Measurements from ENCODE around the gene KCTD15.

Gene KCTD15

GRCh38 chr19:33802801-33803200 is 6.1 kb downstream of the KCTD15 start:
- H3K4me3 ChIP-seq (ENCODE audit: low read depth, low read length) = no peak overlapping the region
- TF ChIP-seq, protein P1, sequence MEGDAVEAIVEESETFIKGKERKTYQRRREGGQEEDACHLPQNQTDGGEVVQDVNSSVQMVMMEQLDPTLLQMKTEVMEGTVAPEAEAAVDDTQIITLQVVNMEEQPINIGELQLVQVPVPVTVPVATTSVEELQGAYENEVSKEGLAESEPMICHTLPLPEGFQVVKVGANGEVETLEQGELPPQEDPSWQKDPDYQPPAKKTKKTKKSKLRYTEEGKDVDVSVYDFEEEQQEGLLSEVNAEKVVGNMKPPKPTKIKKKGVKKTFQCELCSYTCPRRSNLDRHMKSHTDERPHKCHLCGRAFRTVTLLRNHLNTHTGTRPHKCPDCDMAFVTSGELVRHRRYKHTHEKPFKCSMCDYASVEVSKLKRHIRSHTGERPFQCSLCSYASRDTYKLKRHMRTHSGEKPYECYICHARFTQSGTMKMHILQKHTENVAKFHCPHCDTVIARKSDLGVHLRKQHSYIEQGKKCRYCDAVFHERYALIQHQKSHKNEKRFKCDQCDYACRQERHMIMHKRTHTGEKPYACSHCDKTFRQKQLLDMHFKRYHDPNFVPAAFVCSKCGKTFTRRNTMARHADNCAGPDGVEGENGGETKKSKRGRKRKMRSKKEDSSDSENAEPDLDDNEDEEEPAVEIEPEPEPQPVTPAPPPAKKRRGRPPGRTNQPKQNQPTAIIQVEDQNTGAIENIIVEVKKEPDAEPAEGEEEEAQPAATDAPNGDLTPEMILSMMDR (IDR thresholded peaks at IDR 0.05; ENCODE audit: borderline replicate concordance, insufficient read depth, low read depth, low read length) = no peak

- H3K4me3 ChIP-seq (ENCODE audit: low read depth, low read length) = no peak overlapping the region
- TF ChIP-seq, protein P1 (IDR thresholded peaks at IDR 0.05; ENCODE audit: borderline replicate concordance, insufficient read depth, low read depth, low read length) = no peak
Measured at GRCh38 chr19:33803383-33803782, 6.7 kb downstream of the KCTD15 start.

DNA sequence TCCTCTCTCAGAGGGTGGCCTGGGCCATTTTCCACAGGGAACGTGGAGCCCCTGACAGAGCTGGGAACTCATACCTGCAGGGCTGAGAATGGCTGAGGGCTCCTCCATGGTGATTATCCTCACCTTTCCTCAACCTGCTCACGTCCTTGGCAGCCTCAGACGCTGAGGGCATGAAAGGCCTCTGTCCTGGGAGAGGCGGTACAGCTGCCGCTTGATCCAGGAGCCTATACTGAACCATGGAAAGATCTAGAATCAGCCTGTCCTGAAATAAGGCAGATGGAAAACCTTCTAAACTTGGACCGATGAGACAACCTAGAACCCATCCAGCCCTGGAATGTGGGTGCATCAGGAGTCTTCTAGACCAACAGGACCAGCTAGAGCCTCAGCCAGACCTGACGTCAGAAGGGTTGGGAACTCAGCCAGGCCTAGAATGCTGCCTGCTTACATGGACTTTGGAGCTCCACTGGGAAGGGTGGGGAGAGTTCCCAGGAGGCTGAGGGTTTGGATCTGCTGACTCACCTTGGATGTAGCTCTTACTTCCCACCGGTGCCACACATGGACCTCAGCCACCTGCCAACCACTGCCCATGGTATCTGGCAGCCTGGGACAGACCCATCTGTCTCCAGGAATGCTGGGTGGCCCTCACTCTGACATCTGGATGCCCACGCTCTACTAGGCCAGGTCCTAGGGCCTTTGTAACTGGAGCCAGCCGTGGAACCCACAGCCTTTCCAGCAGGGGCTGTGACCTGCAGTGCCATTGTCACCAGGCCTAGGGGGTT is 7.5 kb downstream of the KCTD15 start:
- TF ChIP-seq, protein P1 (IDR thresholded peaks at IDR 0.05; ENCODE audit: borderline replicate concordance, insufficient read depth, low read depth, low read length) = no peak
- no peak overlapping the region for H3K4me3 ChIP-seq (ENCODE audit: low read depth, low read length)

DNA sequence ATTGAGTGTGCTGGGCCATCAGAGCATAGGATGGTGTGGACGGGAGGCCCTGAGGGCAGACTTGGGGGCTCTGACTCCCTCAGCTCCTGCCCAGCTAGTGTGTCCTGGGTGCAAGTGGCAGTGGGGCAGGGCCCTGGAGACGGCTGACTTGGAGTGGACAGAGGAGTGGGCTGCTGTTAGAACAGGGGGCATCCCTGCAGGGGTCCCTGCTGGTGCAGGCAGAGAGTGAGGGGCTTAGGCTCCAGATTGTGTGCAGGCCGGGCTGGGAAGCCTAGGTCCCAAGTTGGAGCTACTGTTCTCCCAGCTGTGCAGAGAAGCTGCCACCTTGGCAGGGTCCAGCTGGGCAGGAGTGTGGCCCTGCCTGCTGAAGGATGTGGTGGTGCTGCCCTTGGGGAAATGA is 8.6 kb downstream of the KCTD15 start:
- H3K4me3 ChIP-seq (ENCODE audit: low read depth, low read length) = no peak overlapping the region
- TF ChIP-seq, protein P1 (IDR thresholded peaks at IDR 0.05; ENCODE audit: borderline replicate concordance, insufficient read depth, low read depth, low read length) = no peak

DNA sequence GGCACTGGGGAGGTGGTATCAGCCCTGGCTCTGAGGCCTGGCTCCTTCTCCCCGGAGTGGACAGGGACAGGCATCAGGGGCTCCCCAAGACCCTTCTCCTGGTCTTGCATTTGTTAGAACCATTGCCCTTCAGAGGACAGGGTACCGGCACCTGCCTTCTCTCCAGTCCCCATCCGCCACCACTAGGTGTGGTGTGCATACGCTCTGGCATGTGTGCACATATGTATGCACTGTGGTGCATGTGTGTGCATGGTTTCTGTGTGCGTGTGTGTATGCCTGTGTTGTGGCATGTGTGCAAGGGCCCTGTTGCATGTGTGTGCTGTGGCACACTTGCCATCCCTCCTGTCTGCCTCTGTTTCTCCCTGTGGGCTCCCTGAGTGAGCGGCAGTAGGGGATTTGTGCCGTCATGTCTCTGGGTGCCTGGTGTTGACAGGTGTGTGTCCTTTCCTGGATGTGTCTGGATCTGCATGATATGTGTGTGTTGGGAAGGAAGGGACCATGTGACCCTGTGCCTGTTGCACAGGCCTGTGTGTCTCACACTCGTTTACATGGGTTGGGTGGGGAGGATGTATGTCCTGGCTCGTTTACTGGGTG is 9.3 kb downstream of the KCTD15 start:
- TF ChIP-seq, protein P1 (IDR thresholded peaks at IDR 0.05; ENCODE audit: borderline replicate concordance, insufficient read depth, low read depth, low read length) = no peak
- no peak overlapping the region for H3K4me3 ChIP-seq (ENCODE audit: low read depth, low read length)

DNA sequence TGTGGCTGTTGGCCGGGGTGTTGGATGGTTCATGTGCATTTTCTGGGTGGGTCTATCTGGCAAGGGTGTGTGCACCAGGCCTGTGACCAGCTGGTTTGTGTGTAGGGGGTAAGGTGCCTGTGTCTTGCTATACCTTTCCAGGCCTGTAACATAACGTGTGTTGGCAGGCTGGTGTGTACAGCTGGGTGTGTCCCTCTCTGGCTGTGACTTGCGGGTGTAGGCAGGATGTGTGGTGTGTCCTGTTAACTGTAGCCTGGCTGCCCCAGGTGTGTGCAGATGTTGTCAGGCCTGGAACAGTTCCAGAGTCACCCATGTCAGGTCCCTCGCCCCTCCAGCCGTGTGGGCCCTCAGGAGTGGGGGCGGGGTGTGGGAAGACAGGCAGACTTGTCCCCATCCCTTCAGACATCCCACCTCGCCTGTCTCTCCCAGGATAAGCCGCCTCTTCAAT is 9.8 kb downstream of the KCTD15 start:
- TF ChIP-seq, protein P1 (IDR thresholded peaks at IDR 0.05; ENCODE audit: borderline replicate concordance, insufficient read depth, low read depth, low read length) = no peak
- H3K4me3 ChIP-seq (ENCODE audit: low read depth, low read length) = no peak overlapping the region

DNA sequence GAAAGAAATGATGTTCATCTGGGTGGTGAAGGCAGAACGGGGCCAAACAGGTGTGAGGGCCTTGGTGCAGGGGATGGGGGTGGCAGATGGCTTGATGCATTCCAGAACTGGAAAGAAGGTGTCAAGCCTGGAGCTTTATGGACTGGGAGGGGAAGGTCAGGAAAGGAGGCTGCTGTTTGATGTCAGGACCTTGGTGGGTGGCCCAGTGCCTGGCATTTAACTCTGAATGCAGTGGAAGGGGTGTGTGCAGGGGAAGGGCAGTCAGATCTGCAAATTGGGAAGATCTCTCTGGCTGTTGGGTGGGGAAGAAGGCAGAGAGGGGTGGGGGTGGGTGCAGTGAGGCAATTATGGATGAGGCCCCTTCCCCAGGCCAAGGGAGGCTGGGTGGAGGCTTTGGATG is 11.7 kb downstream of the KCTD15 start:
- no peak overlapping the region for H3K4me3 ChIP-seq (ENCODE audit: low read depth, low read length)
- TF ChIP-seq, protein P1 (IDR thresholded peaks at IDR 0.05; ENCODE audit: borderline replicate concordance, insufficient read depth, low read depth, low read length) = no peak

Data from GM12875 (cell line).